AG09309 (cell line): Measurements from ENCODE around the gene BBX.

Experiments
- DNase-seq: peaks from one replicate; pipeline ENCODE4 v3.0.0-alpha.2; 2010; ENCODE audit warnings: low read depth
- H3K4me3 ChIP-seq: 2 replicates; pipeline ENCODE4 v1.5.1; 2011; ENCODE audit warnings: mild to moderate bottlenecking, low read depth, low read length, moderate library complexity; ENCODE audit not compliant: control insufficient read depth
- CTCF ChIP-seq: IDR thresholded peaks from 2 replicates; pipeline ENCODE4 v1.5.1; 2011; ENCODE audit warnings: mild to moderate bottlenecking, low read depth, low read length, inconsistent platforms; ENCODE audit not compliant: insufficient read depth, control insufficient read depth; ENCODE audit errors: missing control alignments

BBX gene

GRCh38 chr3:107522510-107523288 lies at the start of gene BBX:
Gene BBX, plus strand, starts transcription at chr3:107522962. Its CDS starts 187,499 bp downstream, at chr3:107710461.
- DNase-seq, result peak; percentile 93
- TF ChIP-seq CTCF, result no peak
- peak within 1 kb of the TSS; percentile 85 for H3K4me3 ChIP-seq

GRCh38 chr3:107476462-107476861 lies 46.3 kb upstream of the BBX start:
- H3K4me3 ChIP-seq, result no peak overlapping the region
- TF ChIP-seq CTCF, result no peak
- no peak for DNase-seq

GRCh38 chr3:107487490-107487889 lies 35.3 kb upstream of the BBX start:
- no peak overlapping the region for H3K4me3 ChIP-seq
- no peak for TF ChIP-seq CTCF
- no peak for DNase-seq

- no peak overlapping the region for H3K4me3 ChIP-seq
- no peak for TF ChIP-seq CTCF
- DNase-seq, result no peak
These were observed 33.8 kb upstream of the BBX start for GRCh38 chr3:107488942-107489341.

GRCh38 chr3:107493134-107493533 lies 29.6 kb upstream of the BBX start:
- H3K4me3 ChIP-seq, result no peak overlapping the region
- no peak for DNase-seq
- no peak for TF ChIP-seq CTCF

- H3K4me3 ChIP-seq, result no peak overlapping the region
- no peak for TF ChIP-seq CTCF
- DNase-seq, result no peak
These were observed 25.9 kb upstream of the BBX start for GRCh38 chr3:107496855-107497254.
